Subcutaneous abdominal adipose tissue (tissue), 5 donors: ENCODE data around the gene VAV2.
A peak's percentile ranks its signal among the peaks of the same experiment; 100 is the strongest.

ENCODE experiments used
- H3K27ac ChIP-seq: one replicate; pipeline ENCODE4 v1.7.0; 2013; ENCODE audit warnings: low read depth, mild to moderate bottlenecking, inconsistent platforms, low read length, moderate library complexity
- H3K27me3 ChIP-seq, 5 donors: one replicate each; pipeline ENCODE4 v1.7.0; 2013; ENCODE audit warnings: low read length in 5 of 5, inconsistent platforms in 1 of 5; ENCODE audit not compliant: control insufficient read depth in 5 of 5, insufficient read depth in 4 of 5
- H3K36me3 ChIP-seq, 5 donors: one replicate each; pipeline ENCODE4 v1.7.0; 2013; ENCODE audit warnings: low read length in 5 of 5; ENCODE audit not compliant: control insufficient read depth in 5 of 5, insufficient read depth in 5 of 5
- H3K4me1 ChIP-seq, 5 donors: one replicate each; pipeline ENCODE4 v1.7.0; 2013; ENCODE audit warnings: low read length in 5 of 5, mild to moderate bottlenecking in 3 of 5, moderate library complexity in 1 of 5; ENCODE audit not compliant: control insufficient read depth in 5 of 5, insufficient read depth in 5 of 5
- H3K4me3 ChIP-seq, 5 donors: one replicate each; pipeline ENCODE4 v1.7.0; 2013; ENCODE audit warnings: low read length in 5 of 5, low read depth in 1 of 5
- H3K9ac ChIP-seq, 5 donors: one replicate each; pipeline ENCODE4 v1.7.0; 2013; ENCODE audit warnings: low read length in 5 of 5, mild to moderate bottlenecking in 4 of 5, moderate library complexity in 3 of 5
- H3K9me3 ChIP-seq, 5 donors: one replicate each; pipeline ENCODE4 v1.7.0; 2013; ENCODE audit warnings: low read length in 5 of 5; ENCODE audit not compliant: control insufficient read depth in 5 of 5
- donor health status: healthy.
- donor health status: healthy.
- donor health status: healthy.
- donor health status: healthy.
- donor health status: healthy.

Gene VAV2

DNA sequence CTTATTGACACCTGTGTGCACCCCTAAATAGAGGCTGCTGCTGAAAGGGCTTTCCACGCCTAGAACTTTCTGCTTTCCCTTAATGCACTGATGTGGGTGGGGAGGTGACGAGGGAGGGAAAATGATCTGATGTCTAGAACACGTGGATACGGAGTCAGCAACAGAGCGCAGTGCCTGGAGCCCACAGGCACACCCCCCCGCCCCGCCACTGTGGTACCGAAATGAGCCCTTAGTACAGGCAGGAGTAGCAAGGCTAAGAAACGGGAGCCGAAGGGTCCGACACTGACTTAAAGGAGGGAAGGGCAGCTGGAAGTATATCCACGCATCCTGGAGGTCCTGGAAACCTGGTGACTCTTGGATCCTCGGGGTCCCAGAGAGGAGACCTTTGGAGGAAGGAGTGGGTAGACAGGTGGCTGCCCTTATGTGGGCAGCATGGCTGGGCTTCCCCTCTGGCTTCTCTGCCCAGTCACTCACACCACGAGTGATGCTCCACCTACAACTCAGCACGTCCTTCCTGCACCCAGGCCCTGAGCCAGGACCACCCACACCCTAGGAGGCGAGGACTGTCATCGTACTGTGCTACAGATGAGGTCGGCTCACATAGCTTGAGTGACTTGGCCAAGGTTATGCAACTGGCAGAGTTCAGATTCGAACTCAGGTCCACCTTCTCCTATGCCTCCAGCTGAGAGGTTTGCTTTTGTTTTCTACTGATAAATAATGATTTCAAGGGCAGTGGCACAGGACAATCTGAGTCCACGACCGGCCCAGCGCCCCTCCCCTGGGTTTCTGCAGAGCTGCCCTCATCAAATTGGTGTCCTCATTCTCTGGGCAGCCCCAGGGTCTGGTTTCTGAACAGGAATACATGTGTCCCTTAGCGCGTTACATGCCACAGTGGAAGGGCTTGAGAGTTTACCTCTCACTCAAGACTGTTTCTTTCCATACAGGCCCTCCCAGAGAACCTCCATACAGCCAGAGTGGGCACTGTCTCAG lies 4.7 kb upstream of the VAV2 start:
- Histone ChIP-seq H3K9ac (no peak overlapping the region), H3K36me3 (no peaks in the 10 kb centered on the region), H3K4me3 (no peak overlapping the region), H3K4me1 (peaks cover 0 to 20% (median 16%) of the 10 kb centered on the region in 5 donors), H3K27ac (no peak overlapping the region), H3K27me3 (peaks cover 0 to 8% (median 3%) of the 10 kb centered on the region in 5 donors), H3K9me3 (no peaks in the 10 kb centered on the region)

DNA sequence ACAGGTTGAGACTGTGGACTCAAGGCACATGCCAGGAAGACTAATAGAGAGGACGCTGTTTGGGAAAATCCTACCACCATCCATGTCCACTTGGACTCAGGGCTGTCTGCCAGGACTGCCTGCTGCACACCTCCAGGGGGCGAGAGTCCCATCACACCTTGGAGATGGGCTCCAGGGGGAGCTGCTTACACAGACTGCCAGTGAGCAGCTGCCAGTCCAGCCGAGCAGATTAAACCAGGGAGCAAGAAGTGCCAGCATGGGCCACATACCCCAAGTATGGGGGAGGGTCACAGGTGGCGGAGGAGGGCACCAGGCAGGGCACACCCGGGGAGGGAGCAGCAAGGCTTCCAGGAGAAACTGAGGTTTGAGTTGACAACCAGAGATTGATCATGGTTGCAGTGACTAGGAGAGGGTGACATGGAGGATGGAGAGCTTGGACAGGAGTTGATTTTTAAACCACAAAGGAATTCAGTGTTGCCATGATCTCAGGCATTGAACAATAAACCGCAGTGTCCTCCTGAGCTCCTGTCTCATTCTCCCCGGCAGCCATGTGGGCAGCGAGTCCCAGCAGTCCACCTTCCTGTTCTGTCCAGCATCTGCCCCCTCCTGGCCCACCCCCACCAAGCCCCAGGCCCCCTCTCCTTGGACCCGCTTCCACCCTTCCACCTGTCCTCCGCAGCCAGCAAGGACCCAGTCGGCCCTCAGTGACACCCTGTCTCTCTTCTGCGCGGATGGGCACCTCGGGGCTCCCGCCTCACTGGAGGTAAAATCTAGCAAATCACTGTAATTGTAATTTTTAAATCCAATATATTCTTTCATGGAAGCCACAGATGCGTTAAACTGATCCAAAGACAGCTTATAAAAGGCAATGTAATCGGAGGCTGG lies 3.1 kb upstream of the VAV2 start:
- Histone ChIP-seq H3K9me3 (no peaks in the 10 kb centered on the region), H3K4me3 (no peak overlapping the region), H3K27ac (no peak overlapping the region), H3K9ac (no peak overlapping the region), H3K4me1 (peaks cover 0 to 35% (median 26%) of the 10 kb centered on the region in 5 donors), H3K27me3 (peaks cover 0 to 8% (median 3%) of the 10 kb centered on the region in 5 donors), H3K36me3 (no peaks in the 10 kb centered on the region)

DNA sequence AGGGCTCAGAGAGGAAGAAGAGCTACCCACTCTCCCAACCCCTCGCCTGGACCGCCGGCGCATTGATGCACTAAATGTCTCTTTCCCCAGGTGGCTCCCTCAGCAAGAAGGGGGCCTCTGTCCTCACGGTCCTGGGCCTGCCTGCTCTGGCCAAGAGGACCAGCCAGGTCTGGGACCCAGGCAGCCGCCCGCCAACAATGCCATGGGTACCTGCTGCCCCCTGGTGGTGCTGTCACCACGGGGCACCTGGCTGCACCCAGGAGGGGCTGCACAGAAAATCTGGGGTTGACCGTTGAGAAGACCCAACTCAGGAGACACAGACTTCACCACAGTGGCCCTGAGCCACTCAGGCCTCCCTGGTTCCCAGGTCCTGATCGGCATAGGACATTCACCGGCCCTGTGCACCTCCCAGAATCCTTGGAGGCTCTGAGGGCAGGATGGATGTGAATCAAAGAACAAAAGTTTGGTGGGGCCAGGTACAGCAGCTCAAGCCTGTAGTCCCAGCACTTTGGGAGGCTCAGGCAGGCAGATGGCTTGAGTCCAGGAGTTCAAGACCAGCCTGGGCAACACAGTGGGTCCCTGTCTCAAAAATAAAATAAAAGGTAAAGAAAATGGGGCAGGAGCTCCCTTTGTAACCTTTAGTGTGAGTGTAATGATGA lies 2.4 kb upstream of the VAV2 start:
- peaks cover 0 to 8% (median 3%) of the 10 kb centered on the region in 5 donors for H3K27me3 ChIP-seq
- H3K4me3 ChIP-seq = no peak overlapping the region
- no peaks in the 10 kb centered on the region for H3K36me3 ChIP-seq
- H3K27ac ChIP-seq = no peak overlapping the region
- H3K9ac ChIP-seq = no peak overlapping the region
- H3K4me1 ChIP-seq = peaks cover 0 to 40% (median 27%) of the 10 kb centered on the region in 5 donors
- H3K9me3 ChIP-seq = no peaks in the 10 kb centered on the region

DNA sequence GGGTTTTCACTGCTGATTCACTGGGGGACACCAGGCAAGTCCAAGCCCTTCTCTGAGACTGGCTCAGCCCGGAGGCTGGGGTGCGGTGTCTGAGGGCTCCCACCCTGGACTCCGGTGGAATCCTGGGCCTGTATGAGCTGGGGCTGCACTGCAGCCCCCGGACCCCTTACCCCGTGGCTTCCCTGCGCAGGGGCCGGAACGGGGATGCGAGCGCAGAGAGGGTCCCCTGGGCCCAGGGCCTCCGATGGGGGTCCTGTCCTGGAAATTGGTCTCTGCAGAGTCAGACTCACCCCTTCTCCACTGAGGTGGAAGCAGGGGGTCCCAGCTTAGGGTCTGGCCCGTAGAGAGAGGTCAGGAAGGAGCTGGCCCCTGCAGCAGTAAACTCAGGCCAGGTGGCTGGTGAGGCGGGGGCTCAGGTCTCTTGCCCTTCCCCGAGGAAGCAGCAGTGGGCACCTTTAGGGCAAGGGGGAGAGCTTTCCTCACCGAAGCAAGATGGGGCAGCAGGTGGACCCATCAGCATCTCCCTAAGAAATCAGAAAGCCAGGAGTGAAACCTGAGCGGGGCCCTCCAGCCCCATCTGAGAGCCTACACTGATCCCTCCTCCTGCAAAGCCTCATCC lies 1.6 kb upstream of the VAV2 start:
- peaks cover 0 to 8% (median 3%) of the 10 kb centered on the region in 5 donors for H3K27me3 ChIP-seq
- H3K27ac ChIP-seq = peak overlapping the region; percentile 62
- H3K4me3 ChIP-seq = peak overlapping the region in 4 of 5 donors; percentile 75 to 87 (median 80)
- H3K9ac ChIP-seq = peak overlapping the region in 3 of 5 donors; percentile 77 to 85 (median 78)
- H3K36me3 ChIP-seq = no peaks in the 10 kb centered on the region
- no peaks in the 10 kb centered on the region for H3K9me3 ChIP-seq
- H3K4me1 ChIP-seq = peaks cover 0 to 40% (median 27%) of the 10 kb centered on the region in 5 donors

DNA sequence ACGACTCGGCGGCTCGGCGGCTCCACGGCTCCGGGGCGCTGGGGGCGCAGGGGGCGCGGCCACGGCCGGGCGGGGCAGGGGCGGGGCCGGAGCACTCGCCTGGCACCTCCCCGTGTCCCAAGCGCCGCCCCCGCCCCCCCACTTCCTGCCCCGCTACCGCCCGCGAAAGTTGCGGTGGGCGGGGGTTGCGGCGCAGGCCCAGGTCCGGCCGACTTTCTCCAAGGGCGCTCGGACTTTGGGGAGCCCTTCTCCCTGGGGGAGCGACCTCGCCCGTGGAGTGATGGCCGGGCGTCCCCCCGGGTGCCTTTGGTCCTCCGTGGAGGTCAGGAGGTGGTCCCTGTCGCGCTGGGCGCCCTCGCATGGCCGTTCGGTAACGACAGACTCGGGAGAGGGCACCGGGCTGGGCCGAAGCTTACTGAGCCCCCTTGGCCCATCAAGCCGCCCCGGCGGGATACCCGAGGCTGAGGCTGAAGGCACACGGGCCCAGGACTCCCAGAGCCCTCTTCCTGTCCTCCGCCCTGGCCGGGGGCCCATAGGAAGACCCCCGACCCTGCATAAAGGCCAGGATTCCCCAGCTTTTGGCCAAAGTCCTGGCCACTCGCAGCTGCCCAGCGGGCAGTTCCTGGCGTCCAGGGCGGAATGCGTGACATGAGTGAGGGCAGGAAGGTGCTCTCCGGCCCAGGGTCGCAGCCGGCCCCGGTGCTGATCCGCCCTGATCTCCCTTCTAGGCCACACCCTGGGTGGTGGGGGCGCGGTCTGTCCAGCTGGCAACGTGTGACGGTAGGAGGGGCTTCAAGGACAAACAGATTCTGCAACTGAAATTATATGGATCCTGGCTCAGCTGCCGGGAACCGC lies 883 bp upstream of the VAV2 start:
- Histone ChIP-seq H3K27ac (peak overlapping the region; percentile 62), H3K4me1 (peaks cover 0 to 40% (median 27%) of the 10 kb centered on the region in 5 donors), H3K36me3 (no peaks in the 10 kb centered on the region), H3K4me3 (peak overlapping the region in 4 of 5 donors; percentile 75 to 87 (median 80)), H3K27me3 (peaks cover 0 to 8% (median 3%) of the 10 kb centered on the region in 5 donors), H3K9ac (peak overlapping the region in 4 of 5 donors; percentile 77 to 85 (median 78)), H3K9me3 (no peaks in the 10 kb centered on the region)

DNA sequence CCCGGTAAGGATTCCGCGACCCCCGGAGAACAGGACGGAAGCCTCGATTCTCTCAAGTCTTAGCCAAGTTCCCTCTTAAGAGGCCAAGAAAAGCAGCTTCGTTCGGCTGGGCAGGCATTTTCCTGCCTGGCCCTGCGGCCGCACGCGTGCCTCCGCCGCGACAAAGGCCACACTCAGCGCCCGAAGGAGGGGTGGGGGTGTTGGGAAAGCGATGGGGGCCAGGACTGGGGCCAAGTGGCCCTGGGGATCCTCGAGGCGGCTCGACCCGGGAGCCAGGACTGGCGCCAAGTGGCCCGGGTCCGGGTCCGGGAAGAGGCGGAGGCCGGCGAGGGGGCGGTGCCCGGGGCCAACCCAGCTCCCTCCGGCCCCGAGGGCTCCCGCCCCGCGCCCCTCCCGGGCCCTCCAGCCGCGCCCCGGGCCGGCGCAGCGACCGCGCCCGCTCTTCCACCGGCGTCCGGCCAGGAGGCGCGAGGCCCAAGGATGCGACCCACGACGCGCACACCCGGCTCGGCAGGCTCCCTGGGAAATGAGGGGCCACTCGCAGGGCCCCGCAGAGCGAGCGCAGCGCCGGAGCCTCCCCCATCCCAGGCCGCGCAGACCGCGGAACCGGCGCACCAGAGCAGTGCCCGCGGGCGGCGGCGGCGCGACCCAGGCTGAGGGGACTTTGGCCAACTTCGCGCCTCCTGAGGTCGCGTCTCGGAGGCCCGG lies 756 bp downstream of the VAV2 start:
- Histone ChIP-seq H3K27me3 (peaks cover 0 to 3% (median 0%) of the 10 kb centered on the region in 5 donors), H3K27ac (peak overlapping the region; percentile 14), H3K36me3 (no peaks in the 10 kb centered on the region), H3K4me3 (peak overlapping the region in 4 of 5 donors; percentile 67 to 87 (median 73)), H3K9me3 (no peaks in the 10 kb centered on the region), H3K4me1 (peaks cover 0 to 40% (median 27%) of the 10 kb centered on the region in 5 donors), H3K9ac (peak overlapping the region in 3 of 5 donors; percentile 21 to 64 (median 43))

DNA sequence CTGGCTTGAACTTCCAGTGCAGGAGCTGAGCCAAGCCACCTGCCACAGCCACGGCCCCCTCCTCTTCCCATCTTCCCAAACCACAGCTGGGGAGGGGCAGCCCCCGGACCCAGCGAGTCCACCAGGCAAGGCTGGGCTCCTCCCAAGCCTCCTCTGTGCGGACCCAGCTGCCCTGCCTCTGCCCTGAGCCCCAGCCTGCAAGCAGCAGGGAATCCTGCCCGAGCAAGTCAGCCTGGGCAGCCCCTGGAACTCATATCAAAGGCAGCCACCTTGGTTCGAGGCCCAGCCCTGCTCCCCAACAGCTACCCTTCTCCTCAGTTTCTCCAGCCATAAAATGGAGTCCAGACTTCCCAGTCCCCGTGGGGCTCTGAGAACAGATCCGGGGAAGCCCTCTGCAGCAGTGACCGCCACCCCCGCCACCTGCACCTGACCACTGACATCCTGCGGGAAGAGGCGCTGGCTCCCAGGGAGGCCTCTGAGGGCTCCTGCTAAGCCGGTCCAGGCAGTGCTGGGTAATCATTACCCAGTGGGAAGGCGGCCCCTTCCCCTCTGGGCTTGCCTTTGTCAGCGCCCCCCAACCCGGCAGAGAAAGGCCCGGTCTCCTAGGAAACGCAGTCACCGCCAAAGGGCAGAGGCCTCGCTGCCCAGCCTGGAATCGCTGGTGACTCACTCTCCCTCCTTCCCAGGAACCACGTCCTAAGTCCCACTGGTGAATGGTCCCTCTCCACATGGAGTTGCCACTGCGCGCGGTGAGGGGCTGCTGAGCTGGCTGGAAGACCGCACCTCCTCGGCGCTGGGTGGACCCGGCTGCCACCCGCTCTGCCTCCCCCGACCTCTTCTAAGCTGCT lies 1.5 kb downstream of the VAV2 start:
- peak overlapping the region in 4 of 5 donors; percentile 67 to 87 (median 73) for H3K4me3 ChIP-seq
- H3K9ac ChIP-seq = peak overlapping the region in 3 of 5 donors; percentile 7 to 43 (median 21)
- H3K4me1 ChIP-seq = peaks cover 0 to 40% (median 27%) of the 10 kb centered on the region in 5 donors
- no peaks in the 10 kb centered on the region for H3K9me3 ChIP-seq
- H3K27me3 ChIP-seq = peaks cover 0 to 3% (median 0%) of the 10 kb centered on the region in 5 donors
- no peaks in the 10 kb centered on the region for H3K36me3 ChIP-seq
- H3K27ac ChIP-seq = peak overlapping the region; percentile 14
